Karpas-422 (cell line): ENCODE data around the gene RTN3. TPM values are rescaled to one million over a fixed set of nuclear protein-coding genes. Genes with fewer than 3 reads are reported as not detected.

Experiments used
- DNase-seq: peaks from one replicate; pipeline ENCODE4 v3.0.0-alpha.2; 2015
- H2AFZ ChIP-seq: fragments of 200-600 bp; sonication (generic); 2 replicates; pipeline ENCODE4 v1.6.1; 2014; ENCODE audit warnings: antibody characterized with exemption, low read length, mixed read lengths
- H3K27ac ChIP-seq: fragments of 200-600 bp; sonication (generic); 2 replicates; pipeline ENCODE4 v1.5.1; 2014; ENCODE audit warnings: mild to moderate bottlenecking, low read length, moderate library complexity
- H3K27me3 ChIP-seq: fragments of 200-600 bp; sonication (generic); 2 replicates; pipeline ENCODE4 v1.6.1; 2014; ENCODE audit warnings: low read length, mixed read lengths
- H3K36me3 ChIP-seq: fragments of 200-600 bp; sonication (generic); 2 replicates; pipeline ENCODE4 v1.6.1; 2014; ENCODE audit warnings: low read length, mixed read lengths; ENCODE audit not compliant: insufficient read depth
- H3K4me1 ChIP-seq: fragments of 200-600 bp; sonication (generic); 2 replicates; pipeline ENCODE4 v1.6.1; 2014; ENCODE audit warnings: mild to moderate bottlenecking, low read length, mixed read lengths
- H3K4me2 ChIP-seq: fragments of 200-600 bp; sonication (generic); 2 replicates; pipeline ENCODE4 v1.6.1; 2014; ENCODE audit warnings: low read length, low read depth, mild to moderate bottlenecking; ENCODE audit not compliant: poor library complexity, severe bottlenecking
- H3K4me3 ChIP-seq: fragments of 200-600 bp; sonication (generic); 2 replicates; pipeline ENCODE4 v1.5.1; 2014; ENCODE audit warnings: mild to moderate bottlenecking, antibody characterized with exemption, low read length, mixed read lengths
- H3K79me2 ChIP-seq: fragments of 200-600 bp; sonication (generic); 2 replicates; pipeline ENCODE4 v1.6.1; 2014; ENCODE audit warnings: mild to moderate bottlenecking, low read length, mixed read lengths
- H3K9ac ChIP-seq: fragments of 200-600 bp; sonication (generic); 2 replicates; pipeline ENCODE4 v1.6.0; 2014; ENCODE audit warnings: low read length
- H3K9me2 ChIP-seq: fragments of 200-600 bp; sonication (generic), shearing (Covaris generic); replicated peaks from 2 replicates; pipeline ENCODE4 v1.6.0; 2014; ENCODE audit warnings: mild to moderate bottlenecking, low read length, moderate library complexity; ENCODE audit not compliant: insufficient read depth
- H3K9me3 ChIP-seq: fragments of 300-700, 200-600 bp; sonication (generic); 2 replicates; pipeline ENCODE4 v1.6.1; 2014; ENCODE audit warnings: low read length, mixed read lengths
- H4K20me1 ChIP-seq: fragments of 200-600 bp; sonication (generic); 2 replicates; pipeline ENCODE4 v1.6.1; 2014; ENCODE audit warnings: mild to moderate bottlenecking, antibody characterized with exemption, low read length, low read depth; ENCODE audit not compliant: insufficient read depth
- total RNA-seq: library from RNA; depleted of rRNA; stranded (reverse); fragments of >200 nt; shearing (Covaris generic); gene quantifications from 2 replicates; pipeline ENCODE4 v1.2.3, GENCODE V29; 2014; ENCODE audit warnings: low replicate concordance

Gene RTN3
- total RNA-seq, 1 experiment from 2014 or later, result 118 TPM

- no peaks in the 10 kb centered on the region for H4K20me1 ChIP-seq
- H3K9ac ChIP-seq, result no peak overlapping the region
- H3K36me3 ChIP-seq, result no peaks in the 10 kb centered on the region; the same call in 1 of the 2 replicates
- H3K9me2 ChIP-seq, result no peaks in the 10 kb centered on the region
- H3K27ac ChIP-seq, result no peak overlapping the region
- no peaks in the 10 kb centered on the region for H3K9me3 ChIP-seq
- H2AFZ ChIP-seq, result no peak overlapping the region
- H3K4me1 ChIP-seq, result no peaks in the 10 kb centered on the region
- no peak overlapping the region for H3K4me2 ChIP-seq
- H3K79me2 ChIP-seq, result no peaks in the 10 kb centered on the region
- H3K27me3 ChIP-seq, result no peaks in the 10 kb centered on the region
- H3K4me3 ChIP-seq, result no peak overlapping the region
- DNase-seq, result no peak
Observed at GRCh38 chr11:63761188-63761587, 79.9 kb downstream of the RTN3 start.

GRCh38 chr11:63761931-63762653, 80.8 kb downstream of the RTN3 start:
- Histone ChIP-seq H3K9me2 (no peaks in the 10 kb centered on the region), H2AFZ (no peak overlapping the region), H3K36me3 (no peaks in the 10 kb centered on the region; the same call in 1 of the 2 replicates), H3K27me3 (no peaks in the 10 kb centered on the region), H3K27ac (no peak overlapping the region), H3K9ac (no peak overlapping the region), H4K20me1 (no peaks in the 10 kb centered on the region), H3K4me1 (peaks cover 8% of the 10 kb centered on the region), H3K4me2 (no peak overlapping the region), H3K79me2 (no peaks in the 10 kb centered on the region), H3K9me3 (no peaks in the 10 kb centered on the region), H3K4me3 (no peak overlapping the region)
- no peak for DNase-seq

GRCh38 chr11:63762654-63763495, 81.6 kb downstream of the RTN3 start:
- Histone ChIP-seq H2AFZ (no peak overlapping the region), H3K9me2 (no peaks in the 10 kb centered on the region), H3K9me3 (no peaks in the 10 kb centered on the region), H3K36me3 (no peaks in the 10 kb centered on the region; the same call in 1 of the 2 replicates), H3K4me3 (no peak overlapping the region), H4K20me1 (no peaks in the 10 kb centered on the region; the same call in 1 of the 2 replicates), H3K9ac (no peak overlapping the region), H3K4me2 (no peak overlapping the region), H3K27me3 (no peaks in the 10 kb centered on the region), H3K27ac (no peak overlapping the region), H3K79me2 (peaks cover 7% of the 10 kb centered on the region), H3K4me1 (peaks cover 12% of the 10 kb centered on the region)
- no peak for DNase-seq

- Histone ChIP-seq H3K9ac (no peak overlapping the region), H3K4me3 (no peak overlapping the region), H3K27me3 (no peaks in the 10 kb centered on the region), H3K9me2 (no peaks in the 10 kb centered on the region), H3K4me1 (peaks cover 12% of the 10 kb centered on the region), H3K79me2 (peaks cover 8% of the 10 kb centered on the region), H3K4me2 (no peak overlapping the region), H2AFZ (no peak overlapping the region), H3K9me3 (no peaks in the 10 kb centered on the region), H3K27ac (no peak overlapping the region), H4K20me1 (no peaks in the 10 kb centered on the region; the same call in 1 of the 2 replicates), H3K36me3 (no peaks in the 10 kb centered on the region; the same call in 1 of the 2 replicates)
- no peak for DNase-seq
Observed at GRCh38 chr11:63763496-63764339, 82.4 kb downstream of the RTN3 start.

GRCh38 chr11:63764340-63764678, 83.0 kb downstream of the RTN3 start:
- no peak overlapping the region for H3K4me3 ChIP-seq
- H3K9me3 ChIP-seq, result no peaks in the 10 kb centered on the region
- H3K27me3 ChIP-seq, result no peaks in the 10 kb centered on the region
- no peak overlapping the region for H3K9ac ChIP-seq
- H2AFZ ChIP-seq, result no peak overlapping the region
- no peak for DNase-seq
- peaks cover 14% of the 10 kb centered on the region for H3K4me1 ChIP-seq
- H4K20me1 ChIP-seq, result no peaks in the 10 kb centered on the region; the same call in 1 of the 2 replicates
- no peak overlapping the region for H3K27ac ChIP-seq
- no peaks in the 10 kb centered on the region for H3K9me2 ChIP-seq
- peaks cover 8% of the 10 kb centered on the region for H3K79me2 ChIP-seq
- no peaks in the 10 kb centered on the region; the same call in 1 of the 2 replicates for H3K36me3 ChIP-seq
- H3K4me2 ChIP-seq, result no peak overlapping the region

- H2AFZ ChIP-seq, result no peak overlapping the region
- no peaks in the 10 kb centered on the region; the same call in 1 of the 2 replicates for H4K20me1 ChIP-seq
- H3K27me3 ChIP-seq, result no peaks in the 10 kb centered on the region
- no peak overlapping the region for H3K27ac ChIP-seq
- no peak for DNase-seq
- H3K4me2 ChIP-seq, result no peak overlapping the region
- peaks cover 8% of the 10 kb centered on the region for H3K79me2 ChIP-seq
- H3K4me1 ChIP-seq, result peaks cover 19% of the 10 kb centered on the region
- H3K36me3 ChIP-seq, result no peaks in the 10 kb centered on the region; the same call in 1 of the 2 replicates
- H3K9me3 ChIP-seq, result no peaks in the 10 kb centered on the region
- no peak overlapping the region for H3K9ac ChIP-seq
- no peaks in the 10 kb centered on the region for H3K9me2 ChIP-seq
- no peak overlapping the region for H3K4me3 ChIP-seq
Observed at GRCh38 chr11:63764679-63765647, 83.7 kb downstream of the RTN3 start.

GRCh38 chr11:63765688-63766241, 84.5 kb downstream of the RTN3 start:
- no peak for DNase-seq
- no peaks in the 10 kb centered on the region for H3K27me3 ChIP-seq
- H4K20me1 ChIP-seq, result no peaks in the 10 kb centered on the region; the same call in 1 of the 2 replicates
- peaks cover 20% of the 10 kb centered on the region for H3K4me1 ChIP-seq
- no peak overlapping the region for H2AFZ ChIP-seq
- H3K9me3 ChIP-seq, result no peaks in the 10 kb centered on the region
- no peak overlapping the region for H3K9ac ChIP-seq
- H3K27ac ChIP-seq, result no peak overlapping the region
- H3K79me2 ChIP-seq, result peaks cover 8% of the 10 kb centered on the region
- H3K4me3 ChIP-seq, result no peak overlapping the region
- no peak overlapping the region for H3K4me2 ChIP-seq
- H3K36me3 ChIP-seq, result no peaks in the 10 kb centered on the region
- no peaks in the 10 kb centered on the region for H3K9me2 ChIP-seq
